Choroid plexus epithelial cell (primary cell): ENCODE data around the gene LEO1.

Experiments used
- DNase-seq: peaks from one replicate; pipeline ENCODE4 v3.0.0-alpha.2; 2010; ENCODE audit warnings: low read depth
- H3K4me3 ChIP-seq: 2 replicates; pipeline ENCODE4 v1.5.1; 2011; ENCODE audit warnings: low read depth, mild to moderate bottlenecking, control low read depth, low read length, moderate library complexity
- TF ChIP-seq, protein P1 (sequence below): conservative IDR thresholded peaks from 2 replicates; pipeline ENCODE4 v1.5.1; 2011; ENCODE audit warnings: low read depth, mild to moderate bottlenecking, control low read depth, inconsistent platforms, low read length, moderate library complexity

The LEO1 gene

GRCh38 chr15:51908316-51908715 lies 63.3 kb downstream of the LEO1 start:
- peak; percentile 50 for DNase-seq
- TF ChIP-seq, protein P1, sequence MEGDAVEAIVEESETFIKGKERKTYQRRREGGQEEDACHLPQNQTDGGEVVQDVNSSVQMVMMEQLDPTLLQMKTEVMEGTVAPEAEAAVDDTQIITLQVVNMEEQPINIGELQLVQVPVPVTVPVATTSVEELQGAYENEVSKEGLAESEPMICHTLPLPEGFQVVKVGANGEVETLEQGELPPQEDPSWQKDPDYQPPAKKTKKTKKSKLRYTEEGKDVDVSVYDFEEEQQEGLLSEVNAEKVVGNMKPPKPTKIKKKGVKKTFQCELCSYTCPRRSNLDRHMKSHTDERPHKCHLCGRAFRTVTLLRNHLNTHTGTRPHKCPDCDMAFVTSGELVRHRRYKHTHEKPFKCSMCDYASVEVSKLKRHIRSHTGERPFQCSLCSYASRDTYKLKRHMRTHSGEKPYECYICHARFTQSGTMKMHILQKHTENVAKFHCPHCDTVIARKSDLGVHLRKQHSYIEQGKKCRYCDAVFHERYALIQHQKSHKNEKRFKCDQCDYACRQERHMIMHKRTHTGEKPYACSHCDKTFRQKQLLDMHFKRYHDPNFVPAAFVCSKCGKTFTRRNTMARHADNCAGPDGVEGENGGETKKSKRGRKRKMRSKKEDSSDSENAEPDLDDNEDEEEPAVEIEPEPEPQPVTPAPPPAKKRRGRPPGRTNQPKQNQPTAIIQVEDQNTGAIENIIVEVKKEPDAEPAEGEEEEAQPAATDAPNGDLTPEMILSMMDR, result no peak
- H3K4me3 ChIP-seq, result no peak overlapping the region

- peak; percentile 6 for DNase-seq
- TF ChIP-seq, protein P1, result peak; percentile 11
- no peak overlapping the region for H3K4me3 ChIP-seq
Measured at GRCh38 chr15:51907136-51907862, 64.3 kb downstream of the LEO1 start.

- no peak overlapping the region for H3K4me3 ChIP-seq
- no peak for DNase-seq
- TF ChIP-seq, protein P1, result no peak
Measured at GRCh38 chr15:51904931-51905330, 66.6 kb downstream of the LEO1 start.

DNA sequence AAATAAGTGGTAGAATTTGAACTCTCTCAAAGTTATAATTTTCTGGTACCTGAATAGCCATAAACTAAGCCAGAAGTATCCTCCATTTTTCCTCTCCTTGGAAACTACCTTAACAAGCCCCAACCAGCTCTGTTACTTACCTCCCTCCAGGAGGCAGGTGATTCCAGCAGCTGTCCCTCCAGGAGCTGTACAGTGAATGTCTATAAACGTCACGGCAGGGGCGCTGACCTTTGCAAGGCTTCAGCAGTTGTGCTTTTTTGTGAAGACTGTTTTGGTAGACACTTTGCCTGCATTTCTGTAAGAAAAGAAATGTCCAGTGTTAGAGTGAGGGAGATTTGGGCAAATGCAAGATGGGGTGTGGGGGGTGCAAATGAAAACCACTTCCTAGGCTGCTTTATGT lies 67.2 kb downstream of the LEO1 start:
- no peak for DNase-seq
- TF ChIP-seq, protein P1, result no peak
- H3K4me3 ChIP-seq, result no peak overlapping the region

GRCh38 chr15:51889486-51889885 lies 82.1 kb downstream of the LEO1 start:
- DNase-seq, result no peak
- no peak overlapping the region for H3K4me3 ChIP-seq
- TF ChIP-seq, protein P1, result no peak

DNA sequence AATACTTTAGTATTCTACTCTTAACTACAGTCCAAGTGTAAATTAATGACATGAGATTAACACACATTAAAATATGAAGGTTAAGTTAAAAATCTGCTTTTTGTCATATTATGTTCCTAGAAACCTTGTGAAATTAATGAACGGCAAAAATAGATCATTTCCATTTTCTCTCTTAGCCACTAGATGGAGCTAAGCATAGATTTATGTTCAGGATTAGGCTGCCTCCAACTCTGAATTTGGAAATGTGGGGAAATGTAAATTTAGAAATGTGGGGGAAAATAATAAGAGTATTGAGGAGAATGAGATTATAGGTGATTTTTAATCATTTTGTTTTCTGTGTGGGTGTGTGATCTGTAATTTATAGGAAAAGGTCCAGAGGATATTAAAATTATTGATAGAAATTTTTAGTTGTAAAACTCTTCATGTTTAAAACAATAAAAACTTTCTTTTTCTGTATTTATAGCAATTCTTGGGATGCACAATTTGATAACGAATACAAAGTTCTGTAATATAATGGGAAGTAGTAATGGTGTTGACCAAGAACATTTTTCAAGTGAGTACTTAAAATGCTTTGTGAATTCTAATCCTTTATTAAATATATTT lies 82.9 kb downstream of the LEO1 start:
- peak; percentile 48 for DNase-seq
- TF ChIP-seq, protein P1, result peak; percentile 64

More for the DNA sequence above, 82.9 kb downstream of the LEO1 start:
- no peak overlapping the region for H3K4me3 ChIP-seq
